Measurements from ENCODE around the gene LCE3C.

DNA sequence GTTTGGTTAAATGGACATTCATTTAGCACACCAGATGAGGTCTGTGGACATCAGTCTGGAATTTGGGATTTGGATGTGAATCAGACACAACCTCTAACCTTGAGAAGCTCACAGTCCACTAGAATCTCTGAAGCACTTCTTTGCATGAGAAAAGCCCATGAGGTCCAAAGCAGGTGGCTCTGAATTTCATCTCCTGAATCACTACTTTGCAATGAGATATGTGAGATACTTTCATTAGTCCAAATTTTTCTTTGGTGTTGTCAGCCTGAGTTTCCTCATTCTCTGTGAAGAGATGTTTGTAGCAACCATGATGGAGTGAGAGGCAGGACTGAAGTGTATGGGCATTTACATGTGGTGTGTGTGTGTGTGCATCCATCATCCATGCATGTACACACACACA is 46.6 kb downstream of the LCE3C start:
- TF ChIP-seq, protein P1, sequence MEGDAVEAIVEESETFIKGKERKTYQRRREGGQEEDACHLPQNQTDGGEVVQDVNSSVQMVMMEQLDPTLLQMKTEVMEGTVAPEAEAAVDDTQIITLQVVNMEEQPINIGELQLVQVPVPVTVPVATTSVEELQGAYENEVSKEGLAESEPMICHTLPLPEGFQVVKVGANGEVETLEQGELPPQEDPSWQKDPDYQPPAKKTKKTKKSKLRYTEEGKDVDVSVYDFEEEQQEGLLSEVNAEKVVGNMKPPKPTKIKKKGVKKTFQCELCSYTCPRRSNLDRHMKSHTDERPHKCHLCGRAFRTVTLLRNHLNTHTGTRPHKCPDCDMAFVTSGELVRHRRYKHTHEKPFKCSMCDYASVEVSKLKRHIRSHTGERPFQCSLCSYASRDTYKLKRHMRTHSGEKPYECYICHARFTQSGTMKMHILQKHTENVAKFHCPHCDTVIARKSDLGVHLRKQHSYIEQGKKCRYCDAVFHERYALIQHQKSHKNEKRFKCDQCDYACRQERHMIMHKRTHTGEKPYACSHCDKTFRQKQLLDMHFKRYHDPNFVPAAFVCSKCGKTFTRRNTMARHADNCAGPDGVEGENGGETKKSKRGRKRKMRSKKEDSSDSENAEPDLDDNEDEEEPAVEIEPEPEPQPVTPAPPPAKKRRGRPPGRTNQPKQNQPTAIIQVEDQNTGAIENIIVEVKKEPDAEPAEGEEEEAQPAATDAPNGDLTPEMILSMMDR (IDR thresholded peaks at IDR 0.05) = no peak
- TF ChIP-seq POLR2AphosphoS5 (IDR thresholded peaks at IDR 0.05; ENCODE audit: low read depth, low read length) (no peak), TCF7L2 (IDR thresholded peaks at IDR 0.05; ENCODE audit: low read depth, low read length) (no peak)
- TF ChIP-seq, protein P2, sequence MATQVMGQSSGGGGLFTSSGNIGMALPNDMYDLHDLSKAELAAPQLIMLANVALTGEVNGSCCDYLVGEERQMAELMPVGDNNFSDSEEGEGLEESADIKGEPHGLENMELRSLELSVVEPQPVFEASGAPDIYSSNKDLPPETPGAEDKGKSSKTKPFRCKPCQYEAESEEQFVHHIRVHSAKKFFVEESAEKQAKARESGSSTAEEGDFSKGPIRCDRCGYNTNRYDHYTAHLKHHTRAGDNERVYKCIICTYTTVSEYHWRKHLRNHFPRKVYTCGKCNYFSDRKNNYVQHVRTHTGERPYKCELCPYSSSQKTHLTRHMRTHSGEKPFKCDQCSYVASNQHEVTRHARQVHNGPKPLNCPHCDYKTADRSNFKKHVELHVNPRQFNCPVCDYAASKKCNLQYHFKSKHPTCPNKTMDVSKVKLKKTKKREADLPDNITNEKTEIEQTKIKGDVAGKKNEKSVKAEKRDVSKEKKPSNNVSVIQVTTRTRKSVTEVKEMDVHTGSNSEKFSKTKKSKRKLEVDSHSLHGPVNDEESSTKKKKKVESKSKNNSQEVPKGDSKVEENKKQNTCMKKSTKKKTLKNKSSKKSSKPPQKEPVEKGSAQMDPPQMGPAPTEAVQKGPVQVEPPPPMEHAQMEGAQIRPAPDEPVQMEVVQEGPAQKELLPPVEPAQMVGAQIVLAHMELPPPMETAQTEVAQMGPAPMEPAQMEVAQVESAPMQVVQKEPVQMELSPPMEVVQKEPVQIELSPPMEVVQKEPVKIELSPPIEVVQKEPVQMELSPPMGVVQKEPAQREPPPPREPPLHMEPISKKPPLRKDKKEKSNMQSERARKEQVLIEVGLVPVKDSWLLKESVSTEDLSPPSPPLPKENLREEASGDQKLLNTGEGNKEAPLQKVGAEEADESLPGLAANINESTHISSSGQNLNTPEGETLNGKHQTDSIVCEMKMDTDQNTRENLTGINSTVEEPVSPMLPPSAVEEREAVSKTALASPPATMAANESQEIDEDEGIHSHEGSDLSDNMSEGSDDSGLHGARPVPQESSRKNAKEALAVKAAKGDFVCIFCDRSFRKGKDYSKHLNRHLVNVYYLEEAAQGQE (IDR thresholded peaks at IDR 0.05; ENCODE audit: insufficient read depth in 1 of 2, low read depth in 2 of 2, low read length in 1 of 2) = no peak

Data from Panc1 (cell line).